ENCODE measurements around the gene SLC29A4. TPM values are rescaled to one million over a fixed set of nuclear protein-coding genes. Genes with fewer than 3 reads are reported as not detected.

SLC29A4 gene
- total RNA-seq, 1 experiment from 2014 or later: 24.5 TPM

DNA sequence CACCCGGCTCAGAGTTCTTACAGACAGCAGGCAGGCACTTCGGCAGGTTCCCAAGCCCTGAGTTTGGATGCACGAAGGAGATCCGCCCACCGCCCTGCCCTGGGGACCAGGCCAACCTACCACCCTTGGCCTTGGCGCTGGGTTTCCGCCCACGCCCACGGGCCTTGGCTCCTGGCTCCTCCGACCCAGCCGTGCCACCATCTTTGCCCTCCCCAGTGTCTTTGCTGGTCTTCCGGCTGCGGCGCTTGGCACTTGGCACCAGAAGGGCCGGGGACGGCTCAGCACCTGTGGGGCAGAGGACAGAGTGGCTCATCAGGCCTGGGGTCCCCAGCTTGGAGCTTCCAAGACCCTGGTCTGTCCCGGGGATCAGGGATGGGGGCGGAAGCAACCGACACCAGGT, 32.1 kb downstream of the SLC29A4 start (continued):
- TF ChIP-seq, protein P1, sequence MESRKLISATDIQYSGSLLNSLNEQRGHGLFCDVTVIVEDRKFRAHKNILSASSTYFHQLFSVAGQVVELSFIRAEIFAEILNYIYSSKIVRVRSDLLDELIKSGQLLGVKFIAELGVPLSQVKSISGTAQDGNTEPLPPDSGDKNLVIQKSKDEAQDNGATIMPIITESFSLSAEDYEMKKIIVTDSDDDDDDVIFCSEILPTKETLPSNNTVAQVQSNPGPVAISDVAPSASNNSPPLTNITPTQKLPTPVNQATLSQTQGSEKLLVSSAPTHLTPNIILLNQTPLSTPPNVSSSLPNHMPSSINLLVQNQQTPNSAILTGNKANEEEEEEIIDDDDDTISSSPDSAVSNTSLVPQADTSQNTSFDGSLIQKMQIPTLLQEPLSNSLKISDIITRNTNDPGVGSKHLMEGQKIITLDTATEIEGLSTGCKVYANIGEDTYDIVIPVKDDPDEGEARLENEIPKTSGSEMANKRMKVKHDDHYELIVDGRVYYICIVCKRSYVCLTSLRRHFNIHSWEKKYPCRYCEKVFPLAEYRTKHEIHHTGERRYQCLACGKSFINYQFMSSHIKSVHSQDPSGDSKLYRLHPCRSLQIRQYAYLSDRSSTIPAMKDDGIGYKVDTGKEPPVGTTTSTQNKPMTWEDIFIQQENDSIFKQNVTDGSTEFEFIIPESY (IDR thresholded peaks at IDR 0.05; ENCODE audit: extremely low read depth, insufficient replicate concordance, low read length): no peak

- H3K4me2 ChIP-seq (ENCODE audit: low read length): no peak overlapping the region
- no peak overlapping the region for H3K4me3 ChIP-seq (replicated peaks in 1 of 2; ENCODE audit: low read depth in 1 of 2, low read length in 2 of 2)
- no peak overlapping the region for H3K9ac ChIP-seq (ENCODE audit: low read length)
- no peaks in the 10 kb centered on the region for H3K4me1 ChIP-seq (ENCODE audit: control insufficient read depth in 1 of 2, insufficient read depth in 2 of 2, low read length in 2 of 2)
- ATAC-seq: no peak
- H3K9me2 ChIP-seq (ENCODE audit: insufficient read depth): no peaks in the 10 kb centered on the region
- no TSS peak for BruUV-seq (replicated peaks)
- H3K9me3 ChIP-seq (ENCODE audit: control insufficient read depth in 1 of 2, insufficient read depth in 1 of 2, low read depth in 1 of 2, low read length in 2 of 2): peaks cover 0 to 4% of the 10 kb centered on the region in 2 experiments; a peak in 1 of 4 replicates
- peaks cover 9 to 16% of the 10 kb centered on the region in 2 experiments; a peak in 3 of 4 replicates for H3K36me3 ChIP-seq (ENCODE audit: control insufficient read depth in 1 of 2, insufficient read depth in 2 of 2, low read length in 2 of 2)
- POLR2A ChIA-PET: no interaction called here
- no peaks in the 10 kb centered on the region for H4K20me1 ChIP-seq (ENCODE audit: insufficient read depth)
- CTCF ChIA-PET: no interaction called here
- H3K27me3 ChIP-seq (ENCODE audit: insufficient read depth, low read length): no peaks in the 10 kb centered on the region
- no peak for DNase-seq (ENCODE audit: low read depth, low spot score)
- H2AFZ ChIP-seq (ENCODE audit: low read depth, low read length, poor library complexity, severe bottlenecking): no peak overlapping the region
- RAD21 ChIA-PET (ENCODE audit: low non-redundant PET in 1 of 2, low total read pairs in 2 of 2, uncharacterized antibody in 2 of 2, unreplicated experiment in 2 of 2): no interaction called here
- intact Hi-C loops (cut with micrococcal nuclease): no loop called here
- H3K79me2 ChIP-seq (ENCODE audit: insufficient read depth, low read length): no peaks in the 10 kb centered on the region
- no peak overlapping the region for H3K27ac ChIP-seq (ENCODE audit: low read depth, low read length)
- TF ChIP-seq ELF1 (IDR thresholded peaks at IDR 0.05; ENCODE audit: borderline replicate concordance, low read depth) (no peak), CEBPB (IDR thresholded peaks at IDR 0.05; ENCODE audit: low read depth) (no peak), EGR1 (IDR thresholded peaks at IDR 0.05; ENCODE audit: low read depth) (no peak), RAD21 (IDR thresholded peaks at IDR 0.05; ENCODE audit: low read depth) (no peak), POLR2A (IDR thresholded peaks at IDR 0.05; ENCODE audit: borderline replicate concordance, extremely low read depth, insufficient read depth, insufficient read length) (no peak), POLR2AphosphoS5 (IDR thresholded peaks at IDR 0.05; ENCODE audit: low read depth, low read length) (no peak), MAX (IDR thresholded peaks at IDR 0.05) (no peak), CTCF (IDR thresholded peaks at IDR 0.05 in 2 of 3, conservative IDR thresholded peaks at IDR 0.05 in 1 of 3; ENCODE audit: borderline replicate concordance in 1 of 3, insufficient read depth in 1 of 3, low read depth in 2 of 3, low read length in 2 of 3) (no peak), YY1 (IDR thresholded peaks at IDR 0.05; ENCODE audit: extremely low read depth, insufficient replicate concordance, low read depth, low read length) (no peak), REST (IDR thresholded peaks at IDR 0.05; ENCODE audit: low read depth) (no peak), CBX3 (IDR thresholded peaks at IDR 0.05; ENCODE audit: low read depth) (no peak), FOSL1 (IDR thresholded peaks at IDR 0.05; ENCODE audit: low read depth) (no peak), JUND (IDR thresholded peaks at IDR 0.05) (no peak), ZFX (IDR thresholded peaks at IDR 0.05) (no peak)
- TF ChIP-seq, protein P1 (IDR thresholded peaks at IDR 0.05; ENCODE audit: extremely low read depth, insufficient replicate concordance, low read length): no peak
- TF ChIP-seq, protein P2, sequence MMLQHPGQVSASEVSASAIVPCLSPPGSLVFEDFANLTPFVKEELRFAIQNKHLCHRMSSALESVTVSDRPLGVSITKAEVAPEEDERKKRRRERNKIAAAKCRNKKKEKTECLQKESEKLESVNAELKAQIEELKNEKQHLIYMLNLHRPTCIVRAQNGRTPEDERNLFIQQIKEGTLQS (IDR thresholded peaks at IDR 0.05): no peak
Measured at GRCh38 chr7:5315761-5316160, 33.0 kb downstream of the SLC29A4 start.
